Chondrocyte (in vitro differentiated cells): ENCODE measurements around the gene CARD19. TPM values are rescaled to one million over a fixed set of nuclear protein-coding genes. Genes with fewer than 3 reads are reported as not detected.

Experiments
- DNase-seq: peaks from one replicate; pipeline ENCODE4 v3.0.0; 2021; ENCODE audit warnings: mixed read lengths, low spot score
- H3K27ac Mint-ChIP-seq: one replicate; pipeline ENCODE4 v1.8.0; 2021; ENCODE audit warnings: mild to moderate bottlenecking, moderate library complexity, mixed read lengths; ENCODE audit not compliant: unreplicated experiment
- H3K27me3 Mint-ChIP-seq: 2 replicates; pipeline ENCODE4 v1.8.0; 2021; ENCODE audit warnings: low read depth, mixed read lengths
- H3K36me3 Mint-ChIP-seq: 2 replicates; pipeline ENCODE4 v1.8.0; 2021; ENCODE audit warnings: low read depth, mixed read lengths
- H3K4me1 Mint-ChIP-seq: 2 replicates; pipeline ENCODE4 v1.8.0; 2021; ENCODE audit warnings: low read depth, mild to moderate bottlenecking, mixed read lengths
- H3K4me3 Mint-ChIP-seq: one replicate; pipeline ENCODE4 v1.8.0; 2021; ENCODE audit warnings: mild to moderate bottlenecking, moderate library complexity, mixed read lengths; ENCODE audit not compliant: unreplicated experiment
- H3K9me3 Mint-ChIP-seq: 2 replicates; pipeline ENCODE4 v1.8.0; 2021; ENCODE audit warnings: low read depth, mixed read lengths
- CTCF ChIP-seq: fragments of 200-600 bp; sonication (generic); IDR thresholded peaks from 2 replicates; pipeline ENCODE4 v1.5.0; 2021; ENCODE audit warnings: antibody characterized with exemption, mild to moderate bottlenecking, moderate library complexity
- total RNA-seq: library from RNA; stranded (reverse); gene quantifications from 3 replicates; pipeline ENCODE4 v1.2.1, GENCODE V29; 2021

The CARD19 gene
- total RNA-seq, 1 donor from 2014 or later: 40.5 TPM

DNA sequence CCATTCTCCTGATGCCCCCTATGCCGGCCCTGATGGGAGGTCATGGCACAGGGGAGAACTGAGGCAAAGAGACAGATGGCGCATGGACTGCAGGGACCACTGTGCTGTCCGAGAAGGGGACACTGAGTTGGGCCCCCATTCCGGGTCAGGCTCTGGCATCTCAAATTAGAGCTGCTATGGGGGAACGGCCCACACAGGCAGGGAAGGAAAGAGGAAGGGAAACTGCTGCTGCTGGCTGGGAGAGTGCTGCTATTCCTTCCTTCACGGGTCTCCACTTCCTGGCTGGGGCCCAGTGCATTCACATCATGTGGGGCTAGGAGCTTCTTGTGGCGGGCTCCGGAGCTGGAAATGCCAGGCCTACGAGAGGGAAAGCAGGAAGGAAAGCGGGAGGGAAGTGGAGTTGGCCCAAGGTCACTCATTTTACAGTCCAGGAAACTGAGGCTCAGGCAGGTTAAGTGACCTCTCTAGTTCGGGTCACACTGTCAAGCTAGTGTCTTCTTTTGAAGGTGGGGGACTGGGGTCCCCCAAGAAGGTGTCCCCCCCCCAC lies 1.3 kb upstream of the CARD19 start:
- Mint-ChIP-seq H3K36me3 (peaks cover 4% of the 10 kb centered on the region), H3K27ac (peak overlapping the region; percentile 88), H3K9me3 (peaks cover 12% of the 10 kb centered on the region), H3K27me3 (no peaks in the 10 kb centered on the region), H3K4me3 (peak overlapping the region; percentile 64), H3K4me1 (peaks cover 44% of the 10 kb centered on the region)
- no peak for TF ChIP-seq CTCF
- peak; percentile 72 for DNase-seq

DNA sequence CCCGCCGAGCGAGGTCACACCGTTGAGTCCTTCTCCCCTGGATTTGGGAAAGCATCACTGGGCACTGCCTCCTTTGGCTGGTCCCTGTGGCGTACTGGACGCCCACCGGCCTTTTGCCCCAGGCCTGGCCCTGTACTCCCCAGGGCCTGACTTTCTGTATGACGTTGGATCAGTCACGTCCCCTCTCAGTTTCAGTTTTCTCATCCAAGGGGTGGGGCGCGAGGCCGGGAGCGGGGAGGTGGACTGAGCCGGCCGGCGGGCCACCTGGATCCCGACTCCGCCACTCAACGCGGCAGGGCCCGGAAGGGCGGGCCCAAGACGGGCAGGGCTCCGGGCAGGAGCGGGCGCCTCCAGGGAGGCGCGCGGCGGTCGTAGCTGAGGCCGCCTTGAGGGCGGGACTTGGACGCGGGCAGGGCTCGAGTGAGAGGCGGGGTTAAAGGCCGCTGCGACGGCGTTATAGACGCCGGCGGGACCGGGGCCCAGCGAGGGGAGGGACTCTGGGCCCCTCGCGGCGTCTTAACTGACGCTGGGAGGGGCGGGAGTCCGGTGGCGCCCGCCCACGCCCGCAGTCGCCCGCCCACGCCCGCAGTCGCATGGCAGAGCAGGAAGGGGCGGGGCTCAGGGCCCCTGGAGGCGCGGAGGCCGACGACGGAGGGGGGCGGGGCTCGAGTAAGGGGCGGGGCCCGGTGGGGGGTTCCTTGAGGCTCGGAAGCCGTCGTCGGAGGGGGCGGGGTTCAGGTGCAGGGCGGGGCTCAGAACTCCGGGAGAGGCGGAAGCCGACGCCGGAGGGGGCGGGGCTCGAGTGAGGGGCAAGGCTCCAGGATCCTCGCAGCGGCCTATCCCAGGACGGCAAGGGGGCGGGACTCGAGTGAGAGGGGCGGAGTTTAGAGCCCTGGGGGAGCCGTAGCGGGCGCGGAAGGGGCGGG lies 549 bp upstream of the CARD19 start:
- no peak for TF ChIP-seq CTCF
- Mint-ChIP-seq H3K27ac (peak overlapping the region; percentile 88), H3K9me3 (peaks cover 8% of the 10 kb centered on the region), H3K4me3 (peak overlapping the region; percentile 64), H3K36me3 (peaks cover 4% of the 10 kb centered on the region), H3K4me1 (peaks cover 46% of the 10 kb centered on the region), H3K27me3 (no peaks in the 10 kb centered on the region)
- DNase-seq: peak; percentile 100

GRCh38 chr9:93096811-93097382 lies 880 bp downstream of the CARD19 start:
- Mint-ChIP-seq H3K36me3 (no peaks in the 10 kb centered on the region), H3K9me3 (no peaks in the 10 kb centered on the region), H3K4me3 (peak overlapping the region; percentile 82), H3K27me3 (no peaks in the 10 kb centered on the region), H3K27ac (peak overlapping the region; percentile 79), H3K4me1 (peaks cover 48% of the 10 kb centered on the region)
- peak; percentile 73 for DNase-seq
- TF ChIP-seq CTCF: no peak

- Mint-ChIP-seq H3K4me3 (peak overlapping the region; percentile 82), H3K4me1 (peaks cover 45% of the 10 kb centered on the region), H3K9me3 (no peaks in the 10 kb centered on the region), H3K27ac (peak overlapping the region; percentile 95), H3K27me3 (no peaks in the 10 kb centered on the region), H3K36me3 (peaks cover 3% of the 10 kb centered on the region)
- no peak for TF ChIP-seq CTCF
- DNase-seq: peak; percentile 77
These were observed 1.6 kb downstream of the CARD19 start for GRCh38 chr9:93097511-93098201.
